GM19239 (cell line): ENCODE data around the gene EEFSEC.

ENCODE experiments used
- DNase-seq: peaks from one replicate; pipeline ENCODE4 v3.0.0; 2011; ENCODE audit warnings: low spot score; ENCODE audit not compliant: insufficient read length
- FAIRE-seq: peaks from 2 replicates; lab custom pipeline; 2011; peaks lifted over from hg19 to GRCh38; lab: Jason Lieb, UNC

The EEFSEC gene

GRCh38 chr3:128281461-128282367 lies 128.4 kb downstream of the EEFSEC start:
- no peak for FAIRE-seq

GRCh38 chr3:128282380-128283196 lies 129.3 kb downstream of the EEFSEC start:
- DNase-seq (no peak), FAIRE-seq (no peak)

More at GRCh38 chr3:128281461-128282367, 128.4 kb downstream of the EEFSEC start:
- no peak for DNase-seq

- DNase-seq (no peak), FAIRE-seq (no peak)
These were observed 130.1 kb downstream of the EEFSEC start for GRCh38 chr3:128283421-128283820.

- FAIRE-seq (no peak), DNase-seq (no peak)
These were observed 132.0 kb downstream of the EEFSEC start for GRCh38 chr3:128285042-128285966.

DNA sequence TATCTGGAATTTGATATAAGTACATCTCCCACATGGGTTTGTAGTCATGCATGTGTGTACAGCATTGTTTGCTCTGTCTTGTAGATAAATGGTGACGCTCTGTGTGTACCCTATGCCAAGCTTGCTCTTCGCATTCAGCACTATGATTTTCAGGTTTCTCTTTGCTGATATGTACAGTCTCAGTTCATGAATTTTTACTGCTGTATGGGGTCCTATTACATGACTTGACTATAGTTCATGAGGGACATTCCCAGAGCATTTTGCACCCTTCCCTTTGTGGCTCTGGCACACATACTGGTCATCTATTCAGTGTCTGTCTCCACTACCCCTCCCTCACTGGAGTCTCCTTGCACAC lies 132.7 kb downstream of the EEFSEC start:
- no peak for DNase-seq
- no peak for FAIRE-seq

DNA sequence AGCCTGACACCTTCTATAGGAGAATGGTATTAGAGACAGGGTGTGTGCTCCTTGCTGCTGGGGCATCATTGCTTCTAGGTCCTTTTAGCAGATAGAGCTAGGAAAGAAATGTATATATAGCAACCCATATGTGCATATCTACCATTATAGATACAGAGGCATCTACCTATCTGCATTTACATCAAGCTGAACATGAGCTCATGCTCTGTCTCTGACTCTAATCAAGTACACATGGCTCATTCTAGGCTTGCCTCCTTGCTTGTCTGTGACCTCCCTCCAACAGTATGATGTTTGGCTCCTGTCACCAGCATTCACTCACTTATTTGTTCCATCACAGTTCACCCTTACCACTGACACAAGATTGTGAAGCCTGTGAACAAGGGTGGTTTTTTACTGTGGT lies 133.4 kb downstream of the EEFSEC start:
- no peak for DNase-seq
- FAIRE-seq, result no peak

DNA sequence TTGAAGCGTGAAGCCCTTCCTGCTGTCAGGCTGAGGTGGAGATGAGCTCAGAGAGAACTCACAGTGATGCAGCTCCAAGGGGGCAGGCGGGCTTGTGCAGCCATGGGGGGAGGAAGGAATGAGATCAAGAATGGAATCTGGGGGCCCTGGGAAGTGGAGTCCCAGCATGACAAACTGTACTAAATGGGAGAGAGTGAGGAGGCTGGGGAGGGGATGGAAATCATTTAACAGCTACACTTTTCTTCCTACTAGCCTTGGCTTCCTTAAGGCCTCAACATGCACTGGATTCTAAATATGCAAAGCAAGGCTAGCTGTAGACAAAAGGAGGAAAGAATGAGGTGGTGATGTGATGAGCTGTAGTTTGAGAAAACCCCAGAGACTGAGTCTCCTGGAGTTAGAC lies 133.9 kb downstream of the EEFSEC start:
- no peak for FAIRE-seq
- DNase-seq, result no peak

GRCh38 chr3:128289534-128289933 lies 136.3 kb downstream of the EEFSEC start:
- no peak for DNase-seq
- FAIRE-seq, result no peak

DNA sequence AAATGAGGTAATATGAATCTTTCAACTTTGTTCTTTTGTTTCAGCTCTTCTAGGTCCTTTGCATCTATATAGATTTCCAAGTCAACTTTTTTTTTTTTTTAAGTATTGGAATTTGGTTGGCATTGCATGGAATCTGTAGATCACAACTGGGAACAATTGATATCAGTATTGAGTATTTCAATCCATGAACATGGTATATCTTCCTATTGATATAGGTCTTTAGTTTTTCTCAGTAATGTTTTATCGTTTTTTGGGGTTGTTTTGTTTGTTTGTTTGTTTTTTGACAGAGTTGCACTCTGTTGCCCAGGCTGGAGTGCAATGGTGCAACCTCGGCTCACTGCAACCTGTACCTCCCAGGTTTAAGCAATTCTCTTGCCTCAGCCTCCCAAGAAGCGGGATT lies 137.2 kb downstream of the EEFSEC start:
- FAIRE-seq (no peak), DNase-seq (no peak)

GRCh38 chr3:128293930-128294329 lies 140.6 kb downstream of the EEFSEC start:
- DNase-seq (no peak), FAIRE-seq (no peak)

DNA sequence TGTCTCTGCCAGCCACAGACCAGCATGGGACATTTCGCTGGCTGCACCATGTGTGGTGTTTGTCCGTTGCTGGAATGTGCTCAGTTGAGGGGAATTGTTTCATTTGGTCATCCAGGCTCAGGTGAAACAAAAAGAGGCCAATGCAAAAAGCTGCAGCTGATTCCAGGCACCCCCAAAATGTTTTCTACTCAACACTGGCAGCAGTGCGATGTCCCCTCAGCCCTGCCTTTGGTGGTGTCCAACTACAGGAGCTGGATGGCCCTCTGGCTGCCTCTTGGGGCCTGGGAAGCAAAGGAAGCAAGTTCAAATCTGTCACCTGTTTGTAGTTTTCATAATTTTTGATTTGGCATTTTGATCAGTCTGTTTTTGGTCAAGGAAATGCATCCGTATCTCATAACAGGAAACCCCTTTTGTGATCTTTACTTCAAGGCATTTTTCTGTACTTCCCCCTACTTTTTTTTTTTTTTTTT lies 141.8 kb downstream of the EEFSEC start:
- no peak for FAIRE-seq
- no peak for DNase-seq

- no peak for FAIRE-seq
- no peak for DNase-seq
These were observed 143.4 kb downstream of the EEFSEC start for GRCh38 chr3:128296469-128297251.

DNA sequence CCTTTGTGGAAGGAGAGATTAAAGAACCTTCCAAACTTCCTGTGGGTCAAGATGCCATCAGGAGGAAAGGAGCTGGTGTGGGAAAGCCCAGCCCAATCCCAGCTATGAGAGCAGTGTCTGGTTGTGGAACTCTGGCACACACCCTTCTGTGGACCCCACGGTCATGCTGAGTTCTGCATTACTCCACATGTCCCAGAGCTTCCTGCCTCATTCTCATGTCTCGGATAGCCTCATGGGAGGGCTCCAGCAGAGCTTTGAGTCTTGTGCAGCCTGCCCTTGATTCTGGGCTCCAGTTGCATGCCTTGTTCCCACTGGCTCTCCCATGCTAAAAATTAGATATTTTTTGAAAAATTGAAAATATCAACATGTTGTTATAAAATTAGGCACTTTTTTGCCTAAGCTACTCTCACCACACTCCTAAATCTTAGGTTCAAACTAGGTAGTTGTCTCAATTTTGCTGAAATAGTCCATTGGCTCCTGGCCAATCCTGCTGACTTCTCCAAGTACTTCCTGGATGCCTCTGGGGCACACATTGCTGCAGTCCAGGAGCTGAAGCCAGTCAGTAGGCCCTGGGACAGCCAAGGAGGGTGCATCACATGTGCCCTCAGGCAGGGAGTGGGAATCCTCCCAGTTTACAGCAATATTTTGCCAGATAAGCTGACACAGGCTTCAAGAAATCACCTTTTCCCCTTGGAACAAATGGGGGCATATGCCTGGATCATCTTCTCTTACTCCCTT lies 144.3 kb downstream of the EEFSEC start:
- DNase-seq (no peak), FAIRE-seq (no peak)

GRCh38 chr3:128301186-128302023 lies 148.1 kb downstream of the EEFSEC start:
- no peak for DNase-seq
- no peak for FAIRE-seq

DNA sequence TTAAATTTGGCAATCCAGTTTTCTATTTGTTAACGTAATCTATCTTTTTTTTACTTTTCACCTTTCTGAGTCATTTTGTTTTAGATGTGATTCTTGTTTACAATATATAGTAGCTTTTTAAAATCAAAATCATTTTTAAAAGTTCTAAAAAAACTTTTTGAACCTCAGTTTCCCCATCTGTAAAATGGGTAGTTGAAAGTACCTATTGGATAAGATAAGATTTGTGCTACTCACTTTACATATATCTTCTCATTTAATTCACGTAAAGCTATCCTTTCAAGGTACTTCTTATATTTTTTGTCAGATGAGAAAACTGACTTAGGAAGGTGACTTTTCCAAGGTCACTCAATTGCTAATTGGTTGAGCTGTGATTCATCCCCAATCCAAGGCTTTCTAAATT lies 153.2 kb downstream of the EEFSEC start:
- DNase-seq, result no peak
- FAIRE-seq, result no peak

DNA sequence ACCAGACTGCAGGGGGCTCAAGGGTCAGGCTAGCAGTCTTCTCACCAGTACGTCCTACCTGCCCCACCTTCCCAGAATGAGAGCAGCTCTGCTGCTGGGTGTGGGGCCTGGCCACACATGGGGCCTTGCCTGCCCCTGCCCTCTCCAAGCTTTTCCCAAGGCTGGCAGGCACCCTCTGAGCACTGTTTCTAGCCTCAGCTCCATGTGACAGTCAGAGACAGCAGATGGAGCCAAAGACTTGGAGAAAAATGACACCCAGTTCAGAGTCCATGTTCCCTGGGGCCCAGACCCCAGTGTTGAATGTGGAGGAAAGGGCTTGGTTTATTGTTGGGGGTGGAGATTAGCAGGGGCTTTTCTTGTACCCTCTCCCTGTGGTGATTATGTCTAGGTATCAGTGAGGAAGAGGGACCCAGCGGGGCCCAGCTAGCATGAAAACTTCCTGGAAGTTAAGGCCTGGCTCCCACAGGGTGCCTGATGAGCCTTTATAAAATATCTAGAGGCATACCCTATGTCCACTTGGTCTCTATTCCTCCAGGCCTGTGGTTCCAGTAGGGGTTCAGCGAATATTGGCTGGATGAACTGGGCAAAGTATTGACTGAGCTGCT lies 153.8 kb downstream of the EEFSEC start:
- FAIRE-seq (no peak), DNase-seq (no peak)

DNA sequence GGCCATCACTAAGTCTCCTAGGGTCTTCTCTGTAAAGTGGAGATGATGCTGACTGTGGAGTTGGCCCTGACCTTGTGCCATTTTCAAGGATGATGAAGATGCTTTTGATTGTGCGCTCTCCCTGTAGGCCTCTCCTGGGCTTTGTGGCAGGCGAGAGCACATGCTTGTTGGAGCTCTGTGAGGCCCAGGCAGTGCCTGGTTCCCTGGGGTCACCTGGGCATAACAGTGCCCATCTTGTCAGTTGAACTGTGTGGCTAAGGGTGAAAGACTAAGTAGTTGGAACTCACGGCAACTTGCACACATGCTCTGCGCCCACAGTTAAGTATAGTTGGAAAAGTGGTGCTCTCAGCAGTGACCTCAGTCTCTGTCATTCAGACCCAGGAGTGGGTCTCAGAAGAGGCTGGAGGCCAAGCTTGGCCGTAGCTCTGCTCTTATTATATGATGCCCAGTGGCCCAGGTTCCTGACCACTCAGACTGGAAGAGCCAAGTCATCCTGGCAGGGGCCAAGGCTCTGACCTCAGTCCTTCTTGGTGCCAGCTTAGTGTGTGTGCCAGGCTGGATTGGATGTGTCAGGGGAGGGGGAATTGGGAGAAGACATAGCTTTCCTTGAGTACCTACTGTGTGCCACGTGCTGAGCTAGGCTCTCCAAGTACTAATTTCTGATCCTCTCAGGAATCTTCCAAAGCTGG lies 154.6 kb downstream of the EEFSEC start:
- FAIRE-seq, result no peak
- no peak for DNase-seq
